ENCODE measurements around the gene CD79B. TPM values are rescaled to one million over a fixed set of nuclear protein-coding genes. Genes with fewer than 3 reads are reported as not detected.

The CD79B gene
- total RNA-seq, 4 donors from 2014 or later, result 2.4 to 44.6 (median 4.4) TPM; not detected in 1

- Histone ChIP-seq H3K36me3 (no peaks in the 10 kb centered on the region), H3K9me3 (no peaks in the 10 kb centered on the region), H3K4me1 (no peaks in the 10 kb centered on the region), H3K27me3 (no peaks in the 10 kb centered on the region), H3K4me3 (no peak overlapping the region), H3K27ac (no peak overlapping the region)
- TF ChIP-seq, protein P1, sequence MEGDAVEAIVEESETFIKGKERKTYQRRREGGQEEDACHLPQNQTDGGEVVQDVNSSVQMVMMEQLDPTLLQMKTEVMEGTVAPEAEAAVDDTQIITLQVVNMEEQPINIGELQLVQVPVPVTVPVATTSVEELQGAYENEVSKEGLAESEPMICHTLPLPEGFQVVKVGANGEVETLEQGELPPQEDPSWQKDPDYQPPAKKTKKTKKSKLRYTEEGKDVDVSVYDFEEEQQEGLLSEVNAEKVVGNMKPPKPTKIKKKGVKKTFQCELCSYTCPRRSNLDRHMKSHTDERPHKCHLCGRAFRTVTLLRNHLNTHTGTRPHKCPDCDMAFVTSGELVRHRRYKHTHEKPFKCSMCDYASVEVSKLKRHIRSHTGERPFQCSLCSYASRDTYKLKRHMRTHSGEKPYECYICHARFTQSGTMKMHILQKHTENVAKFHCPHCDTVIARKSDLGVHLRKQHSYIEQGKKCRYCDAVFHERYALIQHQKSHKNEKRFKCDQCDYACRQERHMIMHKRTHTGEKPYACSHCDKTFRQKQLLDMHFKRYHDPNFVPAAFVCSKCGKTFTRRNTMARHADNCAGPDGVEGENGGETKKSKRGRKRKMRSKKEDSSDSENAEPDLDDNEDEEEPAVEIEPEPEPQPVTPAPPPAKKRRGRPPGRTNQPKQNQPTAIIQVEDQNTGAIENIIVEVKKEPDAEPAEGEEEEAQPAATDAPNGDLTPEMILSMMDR (IDR thresholded peaks at IDR 0.05), result no peak
- TF ChIP-seq POLR2A (IDR thresholded peaks at IDR 0.05), result no peak
- DNase-seq, result no peak
Observed at GRCh38 chr17:63937319-63937718, 5.2 kb upstream of the CD79B start.

GRCh38 chr17:63934183-63935112 lies 2.3 kb upstream of the CD79B start:
- Histone ChIP-seq H3K36me3 (no peaks in the 10 kb centered on the region), H3K4me3 (no peak overlapping the region), H3K27ac (peak overlapping the region in 1 of 4 donors; percentile 49), H3K9me3 (no peaks in the 10 kb centered on the region), H3K4me1 (peaks cover 0 to 13% (median 2%) of the 10 kb centered on the region in 4 donors), H3K27me3 (no peaks in the 10 kb centered on the region)
- TF ChIP-seq, protein P1 (IDR thresholded peaks at IDR 0.05), result no peak
- TF ChIP-seq POLR2A (IDR thresholded peaks at IDR 0.05), result no peak
- no peak for DNase-seq

DNA sequence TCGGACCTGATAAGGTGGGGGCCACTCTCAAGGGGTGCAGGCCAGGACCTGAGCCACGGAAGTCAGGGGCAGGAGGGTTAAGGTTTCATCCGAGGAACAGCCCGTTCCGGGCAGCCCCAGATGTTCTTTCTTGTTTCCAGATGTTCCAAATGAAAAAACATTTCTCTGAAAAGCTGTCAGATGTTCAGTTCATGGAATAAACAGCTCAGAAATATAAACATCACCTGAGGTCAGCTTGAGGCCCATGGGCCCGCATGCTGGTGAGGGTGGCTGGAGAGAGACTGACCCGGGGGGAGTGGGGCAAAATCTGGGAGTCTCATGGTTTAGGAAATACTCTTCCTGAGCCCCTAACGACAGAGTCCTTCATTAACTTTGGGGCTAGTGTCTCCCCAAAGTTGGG lies 1.5 kb upstream of the CD79B start:
- H3K27me3 ChIP-seq, result no peaks in the 10 kb centered on the region
- H3K4me3 ChIP-seq, result no peak overlapping the region

GRCh38 chr17:63932721-63933120 lies 590 bp upstream of the CD79B start:
- Histone ChIP-seq H3K27ac (peak overlapping the region in 2 of 4 donors; percentile 66 to 91), H3K36me3 (no peaks in the 10 kb centered on the region), H3K4me3 (peak overlapping the region in 2 of 4 donors; percentile 49 to 63), H3K4me1 (peaks cover 0 to 13% (median 5%) of the 10 kb centered on the region in 4 donors), H3K27me3 (no peaks in the 10 kb centered on the region), H3K9me3 (no peaks in the 10 kb centered on the region)
- no peak for TF ChIP-seq POLR2A (IDR thresholded peaks at IDR 0.05)
- TF ChIP-seq, protein P1 (IDR thresholded peaks at IDR 0.05), result no peak
- no peak for DNase-seq

More for the DNA sequence above, 1.5 kb upstream of the CD79B start:
- no peak for TF ChIP-seq POLR2A (IDR thresholded peaks at IDR 0.05)
- TF ChIP-seq, protein P1 (IDR thresholded peaks at IDR 0.05), result no peak
- no peaks in the 10 kb centered on the region for H3K9me3 ChIP-seq
- peak overlapping the region in 1 of 4 donors; percentile 91 for H3K27ac ChIP-seq
- no peak for DNase-seq
- H3K36me3 ChIP-seq, result no peaks in the 10 kb centered on the region
- peaks cover 0 to 13% (median 5%) of the 10 kb centered on the region in 4 donors for H3K4me1 ChIP-seq

GRCh38 chr17:63930951-63931575 lies 1.1 kb downstream of the CD79B start:
- no peaks in the 10 kb centered on the region for H3K9me3 ChIP-seq
- peak; percentile 66 to 93 (median 93) for DNase-seq
- no peaks in the 10 kb centered on the region for H3K36me3 ChIP-seq
- no peak for TF ChIP-seq POLR2A (IDR thresholded peaks at IDR 0.05)
- TF ChIP-seq, protein P1 (IDR thresholded peaks at IDR 0.05), result no peak
- H3K27ac ChIP-seq, result peak overlapping the region; percentile 52 to 91 (median 60)
- H3K4me1 ChIP-seq, result peaks cover 0 to 13% (median 5%) of the 10 kb centered on the region in 4 donors
- no peaks in the 10 kb centered on the region for H3K27me3 ChIP-seq
- H3K4me3 ChIP-seq, result peak overlapping the region; percentile 32 to 63 (median 42)
